ENCODE measurements around the gene ZNF496. TPM values are rescaled to one million over a fixed set of nuclear protein-coding genes. Genes with fewer than 3 reads are reported as not detected.

ZNF496 gene
- total and polyA plus RNA-seq, 2 of the 4 experiments (the other 2 are of a cell fraction), result 11.7 to 16.2 TPM

- WGBS, 2 experiments (ENCODE audit: extremely low coverage in 2 of 2, insufficient read length in 1 of 2), result no CpG with 5 or more reads among the region's 36 CpGs
- H3K4me3 ChIP-seq (ENCODE audit: insufficient read depth, low read depth, low read length), result peak overlapping the region; percentile 79
- H3K4ac ChIP-seq (ENCODE audit: low read depth, low read length), result no peak overlapping the region
- H2AFZ ChIP-seq (replicated peaks; ENCODE audit: low read length, poor library complexity), result peak overlapping the region; percentile 92
- peak overlapping the region; percentile 58 for H3K9ac ChIP-seq (ENCODE audit: low read depth, low read length)
- H3K36me3 ChIP-seq (ENCODE audit: control insufficient read depth, insufficient read depth, low read length), result peaks cover 30% of the 10 kb centered on the region
- in situ Hi-C loops (cut with MboI; ENCODE audit: low sequenced_read_pairs), result no loop called here
- H2BK120ac ChIP-seq (ENCODE audit: low read depth, low read length), result no peak overlapping the region
- peaks cover 41 to 65% of the 10 kb centered on the region in 2 experiments for H3K79me1 ChIP-seq (ENCODE audit: low read depth in 1 of 2, low read length in 2 of 2)
- 0 out of 2 replicates have a peak overlapping the region, but pooled peaks have one; percentile 9 for H3K56ac ChIP-seq (ENCODE audit: extremely low read depth, insufficient read depth, low read length)
- no peaks in the 10 kb centered on the region for H3K9me3 ChIP-seq (ENCODE audit: control insufficient read depth, insufficient read depth, low read length)
- no peak overlapping the region for H4K8ac ChIP-seq (ENCODE audit: low read depth in 2 of 2, low read length in 2 of 2)
- no peak overlapping the region for H2BK20ac ChIP-seq (ENCODE audit: low read depth, low read length)
- intact Hi-C loops (cut with micrococcal nuclease), result loop anchor here (1.0 to 5.0 kb wide), 4 partner anchors 41 to 226 kb away; partner anchors contain the start of gene ZNF669
- peak; percentile 78 for DNase-seq
- POLR2A ChIA-PET (ENCODE audit: unreplicated experiment), result interaction anchor here (0.6 kb wide), 1 partner anchor 12 kb away, joined by 7 read pairs; no protein-coding TSS in a partner anchor
- H3K27me3 ChIP-seq (ENCODE audit: control insufficient read depth, insufficient read depth, low read length), result no peaks in the 10 kb centered on the region
- peaks cover 9% of the 10 kb centered on the region for H3K4me1 ChIP-seq (ENCODE audit: control insufficient read depth, insufficient read depth, low read length)
- H4K91ac ChIP-seq (ENCODE audit: insufficient read depth, low read depth, low read length), result no peak overlapping the region
- H3K23ac ChIP-seq (ENCODE audit: low read depth, low read length), result no peak overlapping the region
- peak overlapping the region; percentile 40 for H2BK5ac ChIP-seq (ENCODE audit: low read depth, low read length, poor library complexity, severe bottlenecking)
- dilution Hi-C loops (cut with HindIII; ENCODE audit: low sequenced_read_pairs, unreplicated experiment), result no loop called here
- H3K9me1 ChIP-seq (ENCODE audit: insufficient read depth, low read length), result peaks cover 25% of the 10 kb centered on the region
- H3K4me2 ChIP-seq (ENCODE audit: low read depth, low read length), result peak overlapping the region; percentile 1; the same call in 1 of the 2 replicates
- peak overlapping the region; percentile 78 for H2AK9ac ChIP-seq (replicated peaks; ENCODE audit: low read depth, low read length, poor library complexity)
- H2AK5ac ChIP-seq (ENCODE audit: low read depth, low read length), result no peak overlapping the region
- no peak overlapping the region for H2BK15ac ChIP-seq (ENCODE audit: low read depth, low read length)
- H3K18ac ChIP-seq (ENCODE audit: low read depth, low read length), result no peak overlapping the region; the same call in 1 of the 2 replicates
- TF ChIP-seq MAZ (IDR thresholded peaks at IDR 0.05; ENCODE audit: borderline replicate concordance, low read depth, low read length), result peak; percentile 20; the same call in 1 of the 2 replicates
- TF ChIP-seq POLR2A (IDR thresholded peaks at IDR 0.05; ENCODE audit: low read depth, low read length), result peak; percentile 78
- TF ChIP-seq CEBPB (IDR thresholded peaks at IDR 0.05; ENCODE audit: low read depth, low read length), result no peak
- TF ChIP-seq MXI1 (IDR thresholded peaks at IDR 0.05; ENCODE audit: borderline replicate concordance, low read depth, low read length), result 0 out of 2 replicates have a peak, but pooled peaks have one; percentile 9
- TF ChIP-seq BHLHE40 (IDR thresholded peaks at IDR 0.05; ENCODE audit: low read depth, low read length), result no peak
- peak; percentile 79 for ATAC-seq (ENCODE audit: low read depth)
- H4K20me1 ChIP-seq (ENCODE audit: insufficient read depth, low read length), result peaks cover 13% of the 10 kb centered on the region
- H4K5ac ChIP-seq (ENCODE audit: low read depth, low read length), result no peak overlapping the region
- CTCF ChIA-PET, result no interaction called here
- BruUV-seq (replicated peaks), result no TSS peak
- H3K27ac ChIP-seq (ENCODE audit: insufficient read depth, low read length), result peak overlapping the region; percentile 57
- 0 out of 2 replicates have a peak overlapping the region, but pooled peaks have one; percentile 44 for H3K14ac ChIP-seq (replicated peaks; ENCODE audit: low read depth, low read length)
These were observed 519 bp downstream of the ZNF496 start for GRCh38 chr1:247331172-247331524.
